A549 (cell line): Measurements from ENCODE around the gene KIF1B.

Experiments
- CTCF ChIP-seq: fragments of >200 bp; sonication (Bioruptor Twin); formaldehyde crosslinking; IDR thresholded peaks from 3 replicates; pipeline ENCODE4 v1.5.1; 2016
- PHF8 ChIP-seq: fragments of 200-600 bp; sonication (generic); IDR thresholded peaks from 2 replicates; pipeline ENCODE4 v1.6.1; 2016; ENCODE audit warnings: low read depth, mild to moderate bottlenecking, antibody characterized with exemption, moderate library complexity, borderline replicate concordance
- POLR2A ChIP-seq: IDR thresholded peaks from 2 replicates; pipeline ENCODE4 v1.6.1; 2012; ENCODE audit warnings: mild to moderate bottlenecking, low read length
- TP53 ChIP-seq: fragments of 250-450 bp; sonication (Bioruptor Pico); IDR thresholded peaks from 2 replicates; pipeline ENCODE4 v1.5.0; 2021; ENCODE audit warnings: mild to moderate bottlenecking, moderate library complexity
- USF2 ChIP-seq: fragments of 450-650 bp; IDR thresholded peaks from 2 replicates; pipeline ENCODE4 v1.6.1; 2014; ENCODE audit warnings: antibody characterized with exemption

GRCh38 chr1:10217748-10218441 lies 7.5 kb downstream of the KIF1B start:
- TF ChIP-seq CTCF (no peak), PHF8 (no peak), TP53 (CRISPR knock-in tag) (no peak), USF2 (no peak), POLR2A (no peak)
